Activated CD4-positive, alpha-beta T cell treated with anti-CD3 and anti-CD28 coated beads for 36 hours (primary cell): ENCODE data around the gene WHAMM. TPM values are rescaled to one million over a fixed set of nuclear protein-coding genes. Genes with fewer than 3 reads are reported as not detected.

Source experiments
- ATAC-seq: fragments of 200-7000 bp; cut with Tn5 transposase; one replicate; pipeline ENCODE4 v1.10.0; 2021; ENCODE audit warnings: mild to moderate bottlenecking, moderate library complexity
- CTCF ChIA-PET: fragments of 350-600 bp; sonication (Branson Sonifier 250); formaldehyde crosslinking; loops from one replicate; lab custom pipeline; 2021; ENCODE audit warnings: antibody characterized with exemption; lab: Charles Lee
- POLR2A ChIA-PET: fragments of 350-600 bp; sonication (Branson Sonifier 250); formaldehyde crosslinking; loops from one replicate; lab custom pipeline; 2021; ENCODE audit warnings: antibody characterized with exemption, inconsistent platforms; lab: Charles Lee
- DNase-seq: peaks from one replicate; pipeline ENCODE4 v3.0.0-alpha.2; 2020
- H3K27ac Mint-ChIP-seq: one replicate; pipeline ENCODE4 v1.8.0; 2021; ENCODE audit warnings: mixed read lengths
- H3K27me3 Mint-ChIP-seq: one replicate; pipeline ENCODE4 v1.8.0; 2021; ENCODE audit warnings: mixed read lengths
- H3K36me3 Mint-ChIP-seq: one replicate; pipeline ENCODE4 v1.8.0; 2021; ENCODE audit warnings: low read depth, mixed read lengths
- H3K4me1 Mint-ChIP-seq: one replicate; pipeline ENCODE4 v1.8.0; 2021; ENCODE audit warnings: mixed read lengths
- H3K4me3 Mint-ChIP-seq: one replicate; pipeline ENCODE4 v1.8.0; 2021; ENCODE audit warnings: mild to moderate bottlenecking, moderate library complexity, mixed read lengths
- H3K9me3 Mint-ChIP-seq: one replicate; pipeline ENCODE4 v1.8.0; 2021; ENCODE audit warnings: low read depth, mixed read lengths
- intact Hi-C, 2 experiments: fragments of 100-400 bp; cut with DNase I in 1 of 2; cut with micrococcal nuclease in 1 of 2; formaldehyde crosslinking; loops; one replicate each; pipeline versions ENCODE4 v1.14.2 to v1.15.1; 2022 to 2024; cut with DNase I, micrococcal nuclease
- total RNA-seq, 2 experiments: library from RNA; stranded (reverse); gene quantifications; one replicate each; pipeline ENCODE4 v1.2.3, GENCODE V29; 2021

The WHAMM gene
- total RNA-seq, 2 experiments from 2014 or later: 3.4 to 4.0 TPM

DNA sequence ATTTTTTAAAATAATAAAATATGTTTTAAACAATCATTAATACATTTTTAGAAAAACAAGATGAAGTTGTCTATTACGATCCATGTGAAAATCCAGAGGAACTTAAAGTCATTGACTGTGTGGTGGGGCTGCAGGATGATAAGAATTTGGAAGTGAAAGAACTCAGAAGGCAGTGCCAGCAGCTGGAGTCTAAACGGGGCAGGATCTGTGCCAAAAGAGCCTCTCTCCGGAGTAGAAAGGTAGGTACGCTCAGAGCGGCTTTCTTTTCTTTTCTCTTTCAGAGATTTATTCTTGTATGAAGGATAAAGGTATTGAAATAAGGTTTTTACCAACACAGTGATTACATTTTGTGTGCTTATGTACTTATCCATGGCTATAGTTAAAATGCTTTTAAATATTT, 13.6 kb downstream of the WHAMM start:
- H3K27me3 Mint-ChIP-seq: no peaks in the 10 kb centered on the region
- CTCF ChIA-PET: no interaction called here
- peaks cover 47% of the 10 kb centered on the region for H3K36me3 Mint-ChIP-seq
- peaks cover 3% of the 10 kb centered on the region for H3K4me1 Mint-ChIP-seq
- no peaks in the 10 kb centered on the region for H3K9me3 Mint-ChIP-seq
- POLR2A ChIA-PET: no interaction called here
- intact Hi-C loops: no loop called here
- ATAC-seq: no peak
- H3K4me3 Mint-ChIP-seq: no peak overlapping the region
- DNase-seq: no peak
- H3K27ac Mint-ChIP-seq: no peak overlapping the region

DNA sequence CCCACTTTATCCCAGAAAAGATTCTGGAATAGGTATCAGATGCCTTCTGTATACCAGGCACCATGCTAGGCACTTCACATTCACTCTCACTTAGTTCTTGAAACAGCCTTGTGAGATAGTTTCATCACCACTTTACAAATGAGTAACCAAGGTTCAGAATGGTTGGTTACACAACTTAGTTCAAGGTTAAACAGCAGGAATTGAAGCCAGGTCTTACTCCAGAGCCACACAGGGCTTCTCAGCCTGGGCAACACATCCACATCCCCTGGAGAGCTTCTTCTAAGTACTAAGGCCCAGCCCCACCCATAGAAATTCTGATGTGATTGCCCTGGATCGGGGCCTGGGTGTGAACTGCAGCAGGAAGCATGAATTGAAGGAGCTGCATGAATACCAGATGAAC, 18.6 kb downstream of the WHAMM start:
- no peaks in the 10 kb centered on the region for H3K9me3 Mint-ChIP-seq
- H3K36me3 Mint-ChIP-seq: peaks cover 56% of the 10 kb centered on the region
- no peak overlapping the region for H3K4me3 Mint-ChIP-seq
- intact Hi-C loops: no loop called here
- ATAC-seq (peak; percentile 34), DNase-seq (no peak)
- ChIA-PET CTCF (interaction anchor here (0.8 kb wide), 1 partner anchor 54 kb away, joined by 3 read pairs; no protein-coding TSS in a partner anchor), POLR2A (no interaction called here)
- no peaks in the 10 kb centered on the region for H3K27me3 Mint-ChIP-seq
- peaks cover 30% of the 10 kb centered on the region for H3K4me1 Mint-ChIP-seq
- no peak overlapping the region for H3K27ac Mint-ChIP-seq

DNA sequence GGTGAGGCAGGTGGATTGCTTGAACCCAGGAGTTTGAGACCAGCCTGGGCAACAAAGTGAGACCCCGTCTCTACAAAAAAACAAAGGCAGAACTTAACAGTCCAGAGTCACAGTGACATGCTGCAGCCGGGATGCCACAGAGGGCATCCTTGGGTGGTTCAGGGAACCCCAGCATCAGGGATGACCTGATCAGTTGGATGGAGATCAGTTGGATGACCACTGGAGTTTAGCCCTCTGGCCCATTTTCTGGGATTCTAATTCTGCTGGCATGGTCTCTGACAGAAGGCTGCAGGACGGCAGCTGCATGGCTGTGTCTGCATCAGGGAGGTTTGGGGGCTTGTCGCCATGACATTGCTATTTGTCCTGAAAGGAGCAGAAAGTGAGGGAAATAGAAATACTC, 19.8 kb downstream of the WHAMM start:
- Mint-ChIP-seq H3K27me3 (no peaks in the 10 kb centered on the region), H3K36me3 (peaks cover 63% of the 10 kb centered on the region), H3K4me3 (no peak overlapping the region), H3K9me3 (no peaks in the 10 kb centered on the region), H3K27ac (no peak overlapping the region), H3K4me1 (peaks cover 34% of the 10 kb centered on the region)
- intact Hi-C loops: no loop called here
- ChIA-PET CTCF (no interaction called here), POLR2A (no interaction called here)
- no peak for ATAC-seq
- DNase-seq: no peak

DNA sequence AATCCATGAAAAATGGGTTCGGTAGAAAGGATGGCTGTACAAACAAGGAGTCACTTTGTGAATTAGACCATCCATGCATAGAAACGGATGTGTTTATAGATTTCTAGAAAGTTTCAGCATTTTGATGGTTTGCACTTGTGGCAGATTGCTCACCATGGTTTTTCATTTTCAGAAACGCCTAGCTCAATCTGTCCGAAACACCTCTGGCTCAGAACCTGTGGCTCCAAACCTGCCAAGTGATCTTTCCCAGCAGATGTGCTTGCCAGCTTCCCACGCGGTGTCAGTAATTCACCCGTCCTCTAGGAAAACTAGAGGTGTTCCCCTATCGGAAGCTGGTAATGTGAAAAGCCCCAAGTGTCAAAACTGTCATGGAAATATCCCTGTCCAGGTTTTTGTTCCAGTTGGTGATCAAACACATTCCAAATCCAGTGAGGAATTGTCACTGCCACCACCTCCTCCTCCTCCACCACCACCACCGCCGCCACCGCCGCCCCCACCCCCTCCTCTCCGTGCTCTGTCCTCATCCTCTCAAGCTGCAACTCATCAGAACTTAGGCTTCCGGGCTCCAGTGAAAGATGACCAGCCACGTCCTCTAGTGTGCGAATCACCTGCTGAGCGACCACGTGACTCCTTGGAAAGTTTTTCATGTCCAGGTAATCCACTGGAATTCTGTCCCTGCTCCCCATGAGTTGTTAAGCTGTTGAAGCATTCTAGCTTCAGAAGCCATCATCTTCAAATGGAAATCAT, 21.2 kb downstream of the WHAMM start:
- DNase-seq: no peak
- no peak for ATAC-seq
- CTCF ChIA-PET: interaction anchor here (0.6 kb wide), 1 partner anchor 267 kb away, joined by 3 read pairs; no protein-coding TSS in a partner anchor
- H3K9me3 Mint-ChIP-seq: no peaks in the 10 kb centered on the region
- H3K4me3 Mint-ChIP-seq: no peak overlapping the region
- intact Hi-C loops: loop anchor here in 1 of 2 experiments (5.0 kb wide), 2 partner anchors 157 to 288 kb away; partner anchors contain the start of genes RAMAC and RPS17
- POLR2A ChIA-PET: interaction anchor here (0.6 kb wide), 1 partner anchor 75 kb away, joined by 7 read pairs; no protein-coding TSS in a partner anchor
- H3K4me1 Mint-ChIP-seq: peaks cover 34% of the 10 kb centered on the region
- H3K36me3 Mint-ChIP-seq: peaks cover 72% of the 10 kb centered on the region
- no peaks in the 10 kb centered on the region for H3K27me3 Mint-ChIP-seq
- no peak overlapping the region for H3K27ac Mint-ChIP-seq

DNA sequence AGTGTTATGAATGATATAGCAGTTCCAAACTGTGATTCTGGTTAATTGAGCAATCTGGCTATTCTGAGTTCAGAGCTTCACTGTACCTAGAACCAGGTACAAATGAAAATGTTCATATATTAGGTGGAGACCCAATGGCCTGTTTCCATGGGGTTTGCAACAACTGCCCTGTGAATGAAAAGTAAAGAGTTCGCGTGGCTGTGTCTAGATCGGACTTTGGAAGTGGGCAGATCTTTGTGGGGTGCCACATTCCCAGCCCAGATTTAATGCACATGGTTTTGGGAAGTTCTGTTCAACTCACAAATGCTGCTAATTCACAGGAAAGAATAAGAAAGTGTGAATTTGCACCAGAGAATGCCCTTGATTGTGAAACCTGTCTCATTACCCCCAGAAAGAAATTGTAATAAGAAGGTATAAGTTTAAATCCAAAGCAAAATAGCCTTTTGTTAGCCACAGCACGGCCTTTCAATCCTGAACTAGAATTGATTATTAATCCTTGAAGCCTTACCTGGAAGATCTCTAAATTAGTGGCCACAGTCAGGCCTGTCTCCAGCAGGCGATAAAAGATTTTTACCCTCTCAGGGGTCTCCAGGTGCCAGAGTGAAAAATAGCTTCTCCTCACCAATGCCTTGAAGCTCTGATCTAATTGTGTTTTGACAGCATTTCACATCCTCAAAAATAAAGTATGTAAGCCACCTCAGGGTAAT, 22.6 kb downstream of the WHAMM start:
- Mint-ChIP-seq H3K9me3 (no peaks in the 10 kb centered on the region), H3K27ac (no peak overlapping the region), H3K4me1 (peaks cover 34% of the 10 kb centered on the region), H3K36me3 (peaks cover 74% of the 10 kb centered on the region), H3K4me3 (no peak overlapping the region), H3K27me3 (no peaks in the 10 kb centered on the region)
- intact Hi-C loops: loop anchor here (1.0 to 5.0 kb wide), 6 partner anchors 21 to 290 kb away; partner anchors contain the start of genes AP3B2 (in 1 of the 2), BTBD1 (in 1 of the 2), RAMAC (in 1 of the 2) and RPS17 (in 1 of the 2)
- DNase-seq (no peak), ATAC-seq (no peak)
- CTCF ChIA-PET: interaction anchor here (0.8 to 1.4 kb wide), 4 partner anchors 18 to 168 kb away, joined by 3 to 9 read pairs (median 5); partner anchors contain the start of gene RAMAC
- POLR2A ChIA-PET: interaction anchor here (1.0 kb wide), 2 partner anchors 210 to 296 kb away, joined by 3 to 4 read pairs; no protein-coding TSS in a partner anchor

DNA sequence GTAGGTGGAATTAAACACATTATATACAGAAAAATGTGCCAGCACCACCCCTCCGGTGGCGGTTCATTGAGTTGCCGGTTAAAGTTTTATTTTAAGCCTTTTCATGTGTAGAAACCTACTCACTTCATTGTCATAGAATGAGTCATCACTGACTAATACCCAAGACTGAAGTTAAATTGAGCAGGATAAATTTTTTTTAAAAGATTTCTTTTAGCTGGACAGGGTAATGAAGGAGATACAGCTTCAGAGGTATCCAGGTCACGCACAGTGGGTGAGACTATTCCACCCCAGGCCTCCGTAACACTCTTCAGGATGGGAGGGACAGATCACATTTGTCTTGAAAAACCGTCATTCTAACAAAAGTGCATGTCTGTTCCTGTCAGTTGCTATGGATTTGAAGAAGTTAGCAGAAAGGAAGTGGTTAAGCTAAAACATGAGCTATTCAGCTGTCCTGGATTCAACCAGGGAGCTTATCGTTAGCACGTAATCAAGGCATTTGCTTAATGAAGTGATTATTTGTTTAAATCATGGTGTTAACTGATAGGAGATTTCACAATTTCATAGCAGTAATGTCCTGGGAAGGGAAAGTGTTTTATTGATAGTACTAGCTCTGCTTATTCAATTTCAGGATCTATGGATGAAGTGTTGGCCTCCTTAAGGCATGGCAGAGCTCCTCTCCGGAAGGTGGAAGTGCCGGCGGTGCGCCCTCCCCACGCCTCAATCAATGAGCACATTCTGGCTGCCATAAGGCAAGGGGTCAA, 23.4 kb downstream of the WHAMM start:
- peak; percentile 72 for DNase-seq

DNA sequence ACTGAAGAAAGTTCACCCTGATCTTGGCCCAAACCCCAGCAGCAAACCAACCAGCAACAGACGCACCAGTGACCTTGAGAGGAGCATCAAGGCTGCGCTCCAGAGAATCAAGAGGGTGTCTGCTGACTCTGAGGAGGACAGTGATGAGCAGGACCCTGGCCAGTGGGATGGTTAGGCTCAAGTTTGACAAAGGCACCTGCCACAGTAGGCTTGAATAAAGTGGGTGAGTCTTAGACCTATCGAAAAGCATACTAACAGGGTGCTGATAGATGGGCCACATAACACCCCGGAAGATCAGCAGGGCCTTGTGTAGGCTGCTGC, 23.9 kb downstream of the WHAMM start:
- Mint-ChIP-seq H3K36me3 (peaks cover 78% of the 10 kb centered on the region), H3K27me3 (no peaks in the 10 kb centered on the region), H3K4me1 (peaks cover 29% of the 10 kb centered on the region), H3K27ac (peak overlapping the region; percentile 7), H3K4me3 (no peak overlapping the region), H3K9me3 (no peaks in the 10 kb centered on the region)
- CTCF ChIA-PET: interaction anchor here (0.9 to 1.4 kb wide), 4 partner anchors 17 to 167 kb away, joined by 3 to 9 read pairs (median 6); no protein-coding TSS in a partner anchor
- intact Hi-C loops: loop anchor here in 1 of 2 experiments (2.0 to 5.0 kb wide), 4 partner anchors 83 to 291 kb away; partner anchors contain the start of genes BTBD1, RAMAC and RPS17
- POLR2A ChIA-PET: interaction anchor here (1.0 kb wide), 1 partner anchor 298 kb away, joined by 4 read pairs; no protein-coding TSS in a partner anchor
- ATAC-seq (no peak), DNase-seq (no peak)

More for the DNA sequence above, 23.4 kb downstream of the WHAMM start:
- intact Hi-C loops: loop anchor here (1.0 to 5.0 kb wide), 6 partner anchors 21 to 290 kb away; partner anchors contain the start of genes AP3B2 (in 1 of the 2), BTBD1 (in 1 of the 2), RAMAC (in 1 of the 2) and RPS17 (in 1 of the 2)
- ChIA-PET POLR2A (interaction anchor here (1.0 kb wide), 2 partner anchors 210 to 297 kb away, joined by 3 to 4 read pairs; no protein-coding TSS in a partner anchor), CTCF (interaction anchor here (0.8 to 1.4 kb wide), 5 partner anchors 17 to 167 kb away, joined by 3 to 9 read pairs (median 5); partner anchors contain the start of gene RAMAC)
- Mint-ChIP-seq H3K9me3 (no peaks in the 10 kb centered on the region), H3K4me1 (peaks cover 34% of the 10 kb centered on the region), H3K36me3 (peaks cover 78% of the 10 kb centered on the region), H3K27me3 (no peaks in the 10 kb centered on the region), H3K4me3 (no peak overlapping the region), H3K27ac (peak overlapping the region; percentile 7)
- ATAC-seq: peak; percentile 92

DNA sequence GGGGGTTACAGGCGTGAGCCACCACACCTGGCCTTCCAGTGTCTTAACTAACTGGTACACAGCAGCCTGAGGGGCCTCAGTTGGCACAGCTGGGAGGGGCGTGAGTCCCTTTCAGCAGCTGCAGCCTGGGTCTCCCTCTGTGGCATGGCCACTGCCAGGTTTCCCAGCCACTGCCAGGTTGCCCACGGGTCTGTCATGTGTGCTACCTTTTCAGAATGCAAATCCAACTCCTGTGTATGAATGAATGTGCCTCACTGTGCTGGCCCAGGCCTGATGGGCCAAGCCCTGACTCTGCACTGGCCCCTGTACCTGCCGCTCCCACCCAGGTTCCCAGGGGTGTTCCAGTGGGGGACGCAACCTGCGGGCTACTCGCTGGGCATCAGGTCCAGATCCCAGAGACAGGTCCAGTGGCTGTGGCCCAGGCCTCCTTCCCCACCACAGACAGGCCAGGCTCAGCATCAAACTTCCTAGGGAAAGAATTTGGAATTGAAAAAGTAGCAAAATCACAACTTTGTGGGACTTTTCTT, 26.0 kb downstream of the WHAMM start:
- no peak for ATAC-seq
- Mint-ChIP-seq H3K27ac (no peak overlapping the region), H3K4me3 (no peak overlapping the region), H3K9me3 (no peaks in the 10 kb centered on the region), H3K36me3 (peaks cover 67% of the 10 kb centered on the region), H3K4me1 (peaks cover 27% of the 10 kb centered on the region), H3K27me3 (no peaks in the 10 kb centered on the region)
- CTCF ChIA-PET: no interaction called here
- intact Hi-C loops: no loop called here
- no peak for DNase-seq
- POLR2A ChIA-PET: interaction anchor here (0.6 kb wide), 1 partner anchor 295 kb away, joined by 3 read pairs; no protein-coding TSS in a partner anchor

DNA sequence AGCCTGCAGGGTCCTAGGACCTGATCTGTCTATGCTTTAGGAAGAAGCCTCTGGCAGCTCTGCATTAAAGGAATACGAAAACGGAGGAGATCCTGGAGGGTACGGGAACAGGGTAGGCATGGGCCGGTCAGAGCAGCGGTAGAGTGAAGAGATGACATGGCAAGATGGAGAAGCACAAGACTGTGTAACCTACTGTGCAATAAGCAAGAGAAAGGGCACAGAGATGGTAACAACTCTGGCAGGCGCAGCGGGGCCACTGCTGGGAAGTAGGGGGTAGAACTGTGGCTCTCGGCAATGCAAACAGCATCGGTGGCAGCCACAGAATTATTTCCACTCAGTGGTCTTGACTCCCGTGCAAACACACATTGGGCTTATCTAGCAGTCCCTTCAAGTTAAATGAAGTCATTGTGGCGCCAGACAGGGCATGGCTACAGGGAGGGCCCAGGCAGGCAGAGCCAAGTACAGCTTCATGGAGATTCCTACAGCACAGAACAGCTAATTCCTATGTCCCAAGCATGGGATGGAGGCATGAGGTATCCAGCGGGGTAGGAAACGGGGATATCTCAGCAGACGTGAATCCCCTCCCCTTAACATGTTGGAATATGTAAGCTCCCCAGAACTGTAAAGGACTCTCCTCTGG, 28.8 kb downstream of the WHAMM start:
- Mint-ChIP-seq H3K27ac (no peak overlapping the region), H3K27me3 (no peaks in the 10 kb centered on the region), H3K4me1 (peaks cover 2% of the 10 kb centered on the region), H3K36me3 (peaks cover 45% of the 10 kb centered on the region), H3K9me3 (no peaks in the 10 kb centered on the region), H3K4me3 (no peak overlapping the region)
- intact Hi-C loops: no loop called here
- ChIA-PET POLR2A (no interaction called here), CTCF (interaction anchor here (0.5 to 0.9 kb wide), 2 partner anchors 11 to 22 kb away, joined by 3 read pairs; no protein-coding TSS in a partner anchor)
- ATAC-seq (no peak), DNase-seq (no peak)

DNA sequence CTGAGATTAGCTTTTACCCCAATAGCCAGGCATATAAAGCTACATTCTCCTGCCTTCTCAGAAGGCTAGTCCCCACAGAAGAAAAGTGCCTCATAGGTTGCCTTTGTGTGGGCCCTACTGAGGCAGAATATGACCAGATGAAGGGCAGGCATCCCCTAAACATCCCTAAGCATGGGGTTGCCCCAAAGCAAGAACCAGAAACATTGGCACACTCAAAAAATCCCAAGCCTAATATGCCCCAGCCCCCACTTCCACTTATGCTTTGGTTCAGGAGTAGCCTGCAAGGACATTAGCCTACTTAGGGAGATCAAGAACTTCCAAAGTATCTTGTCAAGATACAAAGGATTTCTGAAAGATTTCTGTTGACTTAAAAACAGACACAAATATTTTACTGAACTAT, 29.7 kb downstream of the WHAMM start:
- DNase-seq (no peak), ATAC-seq (no peak)
- Mint-ChIP-seq H3K4me3 (no peak overlapping the region), H3K27me3 (peaks cover 2% of the 10 kb centered on the region), H3K27ac (no peak overlapping the region), H3K4me1 (peaks cover 2% of the 10 kb centered on the region), H3K36me3 (peaks cover 40% of the 10 kb centered on the region), H3K9me3 (no peaks in the 10 kb centered on the region)
- ChIA-PET POLR2A (no interaction called here), CTCF (interaction anchor here (0.9 kb wide), 1 partner anchor 10 kb away, joined by 3 read pairs; no protein-coding TSS in a partner anchor)
- intact Hi-C loops: no loop called here
